Heart right ventricle (tissue), 16 donors: Measurements from ENCODE around the gene NMRK2. TPM values are rescaled to one million over a fixed set of nuclear protein-coding genes. Genes with fewer than 3 reads are reported as not detected.
"Not testable (repeated sequence)": the region's sequence is repeated elsewhere in the genome, so short reads cannot be mapped to it uniquely, and the experiment has no call there.

Experiments
- ATAC-seq, 8 donors: fragments of 200-7000 bp; cut with Tn5 transposase; one replicate each; pipeline ENCODE4 v1.9.1; 2020; ENCODE audit warnings: mild to moderate bottlenecking in 8 of 8, moderate library complexity in 8 of 8, moderate number of reproducible peaks in 1 of 8
- DNase-seq, 2 donors: peaks; one replicate each; pipeline ENCODE4 v3.0.0-alpha.2; 2020
- H3K27ac ChIP-seq, 10 donors: fragments of 200-600 bp; sonication (generic) in 2 of 10; one replicate each; pipeline versions ENCODE4 v1.5.0 to v1.8.0; 2020 to 2022; ENCODE audit warnings: mild to moderate bottlenecking in 3 of 10
- H3K27me3 ChIP-seq, 7 donors: fragments of 200-600 bp; one replicate each; pipeline ENCODE4 v1.8.0; 2021 to 2022; ENCODE audit warnings: mild to moderate bottlenecking in 2 of 7
- H3K36me3 ChIP-seq, 9 donors: fragments of 200-600 bp; sonication (generic) in 1 of 9; one replicate each; pipeline versions ENCODE4 v1.5.0 to v1.8.0; 2020 to 2022; ENCODE audit warnings: mild to moderate bottlenecking in 2 of 9
- H3K4me1 ChIP-seq, 9 donors: fragments of 200-600 bp; sonication (generic) in 1 of 9; one replicate each; pipeline versions ENCODE4 v1.5.0 to v1.8.0; 2020 to 2022; ENCODE audit warnings: mild to moderate bottlenecking in 4 of 9
- H3K4me3 ChIP-seq, 10 donors: fragments of 200-600 bp; sonication (generic) in 2 of 10; one replicate each; pipeline versions ENCODE4 v1.5.0 to v1.8.0; 2020 to 2022; ENCODE audit warnings: mild to moderate bottlenecking in 7 of 10, moderate library complexity in 2 of 10
- H3K9me3 ChIP-seq, 11 donors: fragments of 200-600 bp in 10 of 11; sonication (generic) in 2 of 11; one replicate each; pipeline versions ENCODE4 v1.5.0 to v1.8.0; 2013 to 2022; ENCODE audit warnings: mild to moderate bottlenecking in 2 of 11, control low read depth in 1 of 11, moderate library complexity in 1 of 11
- CTCF ChIP-seq, 9 donors: fragments of 200-600 bp; sonication (generic) in 2 of 9; IDR thresholded peaks; one replicate each; pipeline versions ENCODE4 v1.5.0 to v1.8.0; 2021 to 2022; ENCODE audit warnings: antibody characterized with exemption in 9 of 9, mild to moderate bottlenecking in 5 of 9, moderate library complexity in 1 of 9
- WGBS, 2 donors: extraction: QIAGEN DNeasy Blood & Tissue Kit; methylation state at CpG; one replicate each; pipeline ENCODE4 v1.1.7; 2013; ENCODE audit warnings: inconsistent platforms in 1 of 2; 5-methylcytosine and 5-hydroxymethylcytosine counted together
- intact Hi-C, 10 donors: fragments of 100-400 bp; cut with DNase I; formaldehyde crosslinking; loops; one replicate each; pipeline versions ENCODE4 v1.11.1 to v1.14.2; 2022
- polyA plus RNA-seq, 2 donors: library from polyadenylated mRNA; stranded (reverse); fragments of 200-250 nt; gene quantifications; one replicate each; pipeline ENCODE4 v1.2.3, GENCODE V29; 2013
- total RNA-seq, 10 donors: library from RNA; stranded (reverse); fragmentation: NEBNext Ultra II Directional in 3 of 10; extraction: Animal tissue kit (Norgen Biotek cat#: 25700) in 3 of 10; gene quantifications; one replicate each; pipeline versions ENCODE4 v1.2.1 to v1.2.4, GENCODE V29; 2021 to 2023
- donor health status: Arrhythmogenic right ventricular cardiomyopathy.
- donor health status: ischemic (EF 13 %, LVEDD 7.1; RV severe dilation, severe dysfunction).
- donor health status: healthy with polysubstance abuse.
- donor health status: DM: no; HTN: yes; CAD: no.
- donor health status: DM: no; HTN: no; CAD: no.
- donor health status: ischemic (EF 25% LVEDD 6.9; RV normal size, moderate dysfunction).
- donor health status: ischemic (EF 25% LVEDD 5.7; RV mildly dilated, moderate dysfunction).
- donor health status: healthy.
- donor health status: DM: yes; HTN: yes; CAD: no.
- donor health status: Ischemic cardiomyopathy.
- donor health status: ischemic (EF 35%, LVEDD 5.7; RV mildly dilated, moderate dysfunction).
- donor health status: nonischemic (EF 11% LVEDD 7.7; RV severe dilation, severe dysfunction).
- donor health status: DM: yes; HTN: yes; CAD: no.
- donor health status: PGD.
- donor health status: ischemic (EF 29% LVEDD 5.4; RV normal size, mild dysfunction).
- donor health status: nonischemic (EF 23%, LVEDD 6.1; RV moderate dilation, normal function).

Gene NMRK2
- total and polyA plus RNA-seq, 12 donors = 241 to 2,570 (median 741) TPM

- intact Hi-C loops = no loop called here
- ATAC-seq (no peak), DNase-seq (no peak)
- H3K4me3 ChIP-seq = peak overlapping the region in 4 of 10 donors; percentile 7 to 29 (median 18)
- peak overlapping the region; percentile 55 to 100 (median 98) for H3K27ac ChIP-seq
- H3K9me3 ChIP-seq = no peaks in the 10 kb centered on the region
- H3K36me3 ChIP-seq = peaks cover 8 to 80% (median 57%) of the 10 kb centered on the region in 9 donors
- peak in 2 of 9 donors; percentile 8 to 18 for TF ChIP-seq CTCF (IDR thresholded peaks at IDR 0.05)
- WGBS, 2 donors = 66 to 68% methylated on average over 30 of the region's 30 CpGs
- no peaks in the 10 kb centered on the region for H3K27me3 ChIP-seq
- peaks cover 30 to 70% (median 48%) of the 10 kb centered on the region in 9 donors for H3K4me1 ChIP-seq
These were observed 33.5 kb downstream of the NMRK2 start for GRCh38 chr19:3966051-3967017.

- not testable (repeated sequence) for H3K27me3 ChIP-seq, DNase-seq, H3K9me3 ChIP-seq, ATAC-seq
- H3K4me3 ChIP-seq = peak overlapping the region in 5 of 10 donors; percentile 8 to 97 (median 29)
- H3K36me3 ChIP-seq = peaks cover 8 to 68% (median 46%) of the 10 kb centered on the region in 9 donors
- H3K4me1 ChIP-seq = peaks cover 28 to 61% (median 48%) of the 10 kb centered on the region in 9 donors
- 83 to 87% methylated on average over 12 of the region's 12 CpGs for WGBS, 2 donors
- H3K27ac ChIP-seq = peak overlapping the region; percentile 93 to 100 (median 98)
- intact Hi-C loops = loop anchor here in 3 of 10 donors (2.0 kb wide), 2 partner anchors 17 kb away; partner anchors contain the start of gene EEF2 (in 1 of the 3)
These were observed 35.1 kb downstream of the NMRK2 start for GRCh38 chr19:3967983-3968382.

- peak overlapping the region; percentile 93 to 100 (median 98) for H3K27ac ChIP-seq
- TF ChIP-seq CTCF (IDR thresholded peaks at IDR 0.05) = no peak
- peaks cover 28 to 61% (median 48%) of the 10 kb centered on the region in 9 donors for H3K4me1 ChIP-seq
- ATAC-seq (peak; percentile 79 to 91 (median 87)), DNase-seq (peak; percentile 85 to 96)
- 7 to 9% methylated on average over 9 of the region's 9 CpGs for WGBS, 2 donors
- H3K9me3 ChIP-seq = no peaks in the 10 kb centered on the region
- intact Hi-C loops = loop anchor here in 3 of 10 donors (2.0 kb wide), 2 partner anchors 16 to 18 kb away; partner anchors contain the start of gene EEF2 (in 1 of the 3)
- no peaks in the 10 kb centered on the region for H3K27me3 ChIP-seq
- H3K4me3 ChIP-seq = peak overlapping the region in 9 of 10 donors; percentile 77 to 99 (median 97)
- H3K36me3 ChIP-seq = peaks cover 3 to 60% (median 38%) of the 10 kb centered on the region in 9 donors
These were observed 35.9 kb downstream of the NMRK2 start for GRCh38 chr19:3968556-3969434.

- peak in 1 of 9 donors; percentile 21 for TF ChIP-seq CTCF (IDR thresholded peaks at IDR 0.05)
- Histone ChIP-seq H3K27me3 (no peaks in the 10 kb centered on the region), H3K27ac (peak overlapping the region; percentile 93 to 100 (median 98)), H3K36me3 (peaks cover 0 to 51% (median 31%) of the 10 kb centered on the region in 9 donors), H3K9me3 (no peaks in the 10 kb centered on the region), H3K4me3 (peak overlapping the region; percentile 77 to 99 (median 96)), H3K4me1 (peaks cover 28 to 60% (median 48%) of the 10 kb centered on the region in 9 donors)
- intact Hi-C loops = loop anchor here in 6 of 10 donors (2.0 to 10.0 kb wide), 4 partner anchors 15 to 207 kb away; partner anchors contain the start of genes EEF2 (in 4 of the 6), APBA3 (in 2 of the 6) and MRPL54 (in 2 of the 6)
- peak in 1 of 2 donors; percentile 60 for DNase-seq
- peak in 7 of 8 donors; percentile 0 to 39 (median 12) for ATAC-seq
- WGBS, 2 donors = 9 to 12% methylated on average over 23 of the region's 23 CpGs
These were observed 36.8 kb downstream of the NMRK2 start for GRCh38 chr19:3969435-3970312.
